ENCODE measurements around the gene VAV3. TPM values are rescaled to one million over a fixed set of nuclear protein-coding genes. Genes with fewer than 3 reads are reported as not detected.
A peak's percentile ranks its signal among the peaks of the same experiment; 100 is the strongest.

VAV3 gene
- total and polyA plus RNA-seq, 10 of the 15 experiments (the other 5 are each of a cell fraction or from before 2014, with no cell fraction given): 0.84 to 5.5 (median 3.4) TPM

DNA sequence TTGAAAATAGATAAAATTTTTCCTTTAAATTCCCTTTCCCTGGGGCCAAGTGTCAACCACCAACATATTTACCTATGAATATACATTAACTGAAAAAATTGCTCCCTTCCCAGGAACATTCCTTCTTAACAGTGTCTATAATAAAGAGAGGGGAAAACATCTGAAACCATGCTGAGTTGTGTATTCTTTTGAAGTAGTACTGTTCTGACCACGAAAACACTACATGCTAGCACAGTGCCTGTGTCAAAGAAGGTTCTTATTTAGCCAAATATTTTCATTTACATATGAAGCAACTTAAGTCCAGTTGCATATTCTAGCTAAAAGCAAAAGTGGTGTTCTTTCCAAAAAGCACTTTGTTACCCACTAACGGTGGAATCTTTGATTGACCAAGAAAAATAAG lies 311.2 kb downstream of the VAV3 start:
- H4K20me1 ChIP-seq (ENCODE audit: control insufficient read depth, insufficient read depth): no peaks in the 10 kb centered on the region
- FAIRE-seq (no peak), DNase-seq (ENCODE audit: low read depth, low spot score) (no peak), ATAC-seq (0 out of 3 replicates have a peak, but pooled peaks have one; percentile 14)
- SMC1A ChIA-PET (ENCODE audit: uncharacterized antibody, unreplicated experiment): no interaction called here
- intact Hi-C loops (cut with micrococcal nuclease; ENCODE audit: unreplicated experiment): no loop called here
- no peak overlapping the region for H3K27ac ChIP-seq (ENCODE audit: control insufficient read depth, insufficient read depth)
- H3K9ac ChIP-seq (ENCODE audit: control insufficient read depth, insufficient read depth, low read length): no peak overlapping the region
- H3K79me2 ChIP-seq (ENCODE audit: control insufficient read depth, insufficient read depth, low read length): no peaks in the 10 kb centered on the region
- RAD21 ChIA-PET (ENCODE audit: unreplicated experiment): no interaction called here
- no peak overlapping the region for H2AFZ ChIP-seq (ENCODE audit: control insufficient read depth, low read depth, low read length)
- H3K36me3 ChIP-seq (ENCODE audit: control insufficient read depth in 2 of 2, insufficient read depth in 2 of 2, low read length in 1 of 2): no peaks in the 10 kb centered on the region
- no peak overlapping the region for H3K4me3 ChIP-seq
- H3K4me1 ChIP-seq (ENCODE audit: control insufficient read depth, insufficient read depth, low read length): no peaks in the 10 kb centered on the region
- H3K9me3 ChIP-seq (replicated peaks; ENCODE audit: control insufficient read depth, insufficient read depth, low read length): no peaks in the 10 kb centered on the region
- CTCF ChIA-PET: no interaction called here
- 0% methylated on average over 2 of the region's 2 CpGs for WGBS (ENCODE audit: insufficient coverage, insufficient replicate concordance, low lambda C conversion rate, missing lambda C conversion rate)
- no TSS peak for BruUV-seq (replicated peaks)
- no peaks in the 10 kb centered on the region for H3K27me3 ChIP-seq (replicated peaks in 1 of 2; ENCODE audit: control insufficient read depth in 2 of 2, insufficient read depth in 2 of 2, low read length in 1 of 2)
- H3K4me2 ChIP-seq (ENCODE audit: control insufficient read depth, insufficient read depth): no peak overlapping the region
- TF ChIP-seq, protein P1, sequence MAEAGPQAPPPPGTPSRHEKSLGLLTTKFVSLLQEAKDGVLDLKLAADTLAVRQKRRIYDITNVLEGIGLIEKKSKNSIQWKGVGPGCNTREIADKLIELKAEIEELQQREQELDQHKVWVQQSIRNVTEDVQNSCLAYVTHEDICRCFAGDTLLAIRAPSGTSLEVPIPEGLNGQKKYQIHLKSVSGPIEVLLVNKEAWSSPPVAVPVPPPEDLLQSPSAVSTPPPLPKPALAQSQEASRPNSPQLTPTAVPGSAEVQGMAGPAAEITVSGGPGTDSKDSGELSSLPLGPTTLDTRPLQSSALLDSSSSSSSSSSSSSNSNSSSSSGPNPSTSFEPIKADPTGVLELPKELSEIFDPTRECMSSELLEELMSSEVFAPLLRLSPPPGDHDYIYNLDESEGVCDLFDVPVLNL (IDR thresholded peaks at IDR 0.05; ENCODE audit: low read depth, low read length): no peak
- TF ChIP-seq SMAD5 (IDR thresholded peaks at IDR 0.05; ENCODE audit: low read depth) (no peak), EGR1 (IDR thresholded peaks at IDR 0.05; ENCODE audit: borderline replicate concordance in 1 of 2, low read depth in 2 of 2, low read length in 2 of 2) (no peak), CBFB (IDR thresholded peaks at IDR 0.05; ENCODE audit: low read depth) (no peak), MYC (IDR thresholded peaks at IDR 0.05; ENCODE audit: insufficient read depth, insufficient read length, insufficient replicate concordance, low read length, severe bottlenecking) (no peak), SRF (IDR thresholded peaks at IDR 0.05; ENCODE audit: low read depth in 2 of 2, low read length in 2 of 2) (no peak), JUND (IDR thresholded peaks at IDR 0.05; ENCODE audit: low read depth, low read length) (no peak), MXI1 (IDR thresholded peaks at IDR 0.05; ENCODE audit: low read depth, low read length) (no peak), MYB (IDR thresholded peaks at IDR 0.05; ENCODE audit: borderline replicate concordance, low read depth, low read length) (no peak)
- TF ChIP-seq, protein P2, sequence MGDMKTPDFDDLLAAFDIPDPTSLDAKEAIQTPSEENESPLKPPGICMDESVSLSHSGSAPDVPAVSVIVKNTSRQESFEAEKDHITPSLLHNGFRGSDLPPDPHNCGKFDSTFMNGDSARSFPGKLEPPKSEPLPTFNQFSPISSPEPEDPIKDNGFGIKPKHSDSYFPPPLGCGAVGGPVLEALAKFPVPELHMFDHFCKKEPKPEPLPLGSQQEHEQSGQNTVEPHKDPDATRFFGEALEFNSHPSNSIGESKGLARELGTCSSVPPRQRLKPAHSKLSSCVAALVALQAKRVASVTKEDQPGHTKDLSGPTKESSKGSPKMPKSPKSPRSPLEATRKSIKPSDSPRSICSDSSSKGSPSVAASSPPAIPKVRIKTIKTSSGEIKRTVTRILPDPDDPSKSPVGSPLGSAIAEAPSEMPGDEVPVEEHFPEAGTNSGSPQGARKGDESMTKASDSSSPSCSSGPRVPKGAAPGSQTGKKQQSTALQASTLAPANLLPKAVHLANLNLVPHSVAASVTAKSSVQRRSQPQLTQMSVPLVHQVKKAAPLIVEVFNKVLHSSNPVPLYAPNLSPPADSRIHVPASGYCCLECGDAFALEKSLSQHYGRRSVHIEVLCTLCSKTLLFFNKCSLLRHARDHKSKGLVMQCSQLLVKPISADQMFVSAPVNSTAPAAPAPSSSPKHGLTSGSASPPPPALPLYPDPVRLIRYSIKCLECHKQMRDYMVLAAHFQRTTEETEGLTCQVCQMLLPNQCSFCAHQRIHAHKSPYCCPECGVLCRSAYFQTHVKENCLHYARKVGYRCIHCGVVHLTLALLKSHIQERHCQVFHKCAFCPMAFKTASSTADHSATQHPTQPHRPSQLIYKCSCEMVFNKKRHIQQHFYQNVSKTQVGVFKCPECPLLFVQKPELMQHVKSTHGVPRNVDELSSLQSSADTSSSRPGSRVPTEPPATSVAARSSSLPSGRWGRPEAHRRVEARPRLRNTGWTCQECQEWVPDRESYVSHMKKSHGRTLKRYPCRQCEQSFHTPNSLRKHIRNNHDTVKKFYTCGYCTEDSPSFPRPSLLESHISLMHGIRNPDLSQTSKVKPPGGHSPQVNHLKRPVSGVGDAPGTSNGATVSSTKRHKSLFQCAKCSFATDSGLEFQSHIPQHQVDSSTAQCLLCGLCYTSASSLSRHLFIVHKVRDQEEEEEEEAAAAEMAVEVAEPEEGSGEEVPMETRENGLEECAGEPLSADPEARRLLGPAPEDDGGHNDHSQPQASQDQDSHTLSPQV (IDR thresholded peaks at IDR 0.05): no peak
- TF ChIP-seq, protein P3, sequence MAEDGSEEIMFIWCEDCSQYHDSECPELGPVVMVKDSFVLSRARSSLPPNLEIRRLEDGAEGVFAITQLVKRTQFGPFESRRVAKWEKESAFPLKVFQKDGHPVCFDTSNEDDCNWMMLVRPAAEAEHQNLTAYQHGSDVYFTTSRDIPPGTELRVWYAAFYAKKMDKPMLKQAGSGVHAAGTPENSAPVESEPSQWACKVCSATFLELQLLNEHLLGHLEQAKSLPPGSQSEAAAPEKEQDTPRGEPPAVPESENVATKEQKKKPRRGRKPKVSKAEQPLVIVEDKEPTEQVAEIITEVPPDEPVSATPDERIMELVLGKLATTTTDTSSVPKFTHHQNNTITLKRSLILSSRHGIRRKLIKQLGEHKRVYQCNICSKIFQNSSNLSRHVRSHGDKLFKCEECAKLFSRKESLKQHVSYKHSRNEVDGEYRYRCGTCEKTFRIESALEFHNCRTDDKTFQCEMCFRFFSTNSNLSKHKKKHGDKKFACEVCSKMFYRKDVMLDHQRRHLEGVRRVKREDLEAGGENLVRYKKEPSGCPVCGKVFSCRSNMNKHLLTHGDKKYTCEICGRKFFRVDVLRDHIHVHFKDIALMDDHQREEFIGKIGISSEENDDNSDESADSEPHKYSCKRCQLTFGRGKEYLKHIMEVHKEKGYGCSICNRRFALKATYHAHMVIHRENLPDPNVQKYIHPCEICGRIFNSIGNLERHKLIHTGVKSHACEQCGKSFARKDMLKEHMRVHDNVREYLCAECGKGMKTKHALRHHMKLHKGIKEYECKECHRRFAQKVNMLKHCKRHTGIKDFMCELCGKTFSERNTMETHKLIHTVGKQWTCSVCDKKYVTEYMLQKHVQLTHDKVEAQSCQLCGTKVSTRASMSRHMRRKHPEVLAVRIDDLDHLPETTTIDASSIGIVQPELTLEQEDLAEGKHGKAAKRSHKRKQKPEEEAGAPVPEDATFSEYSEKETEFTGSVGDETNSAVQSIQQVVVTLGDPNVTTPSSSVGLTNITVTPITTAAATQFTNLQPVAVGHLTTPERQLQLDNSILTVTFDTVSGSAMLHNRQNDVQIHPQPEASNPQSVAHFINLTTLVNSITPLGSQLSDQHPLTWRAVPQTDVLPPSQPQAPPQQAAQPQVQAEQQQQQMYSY (CRISPR knock-in tag; IDR thresholded peaks at IDR 0.05): no peak
- in situ Hi-C loops (cut with MboI): no loop called here
- POLR2A ChIA-PET: no interaction called here

All from GM12878 (cell line).